HL-60 (cell line): ENCODE data around the gene CCDC38.
"Not testable (repeated sequence)": the region's sequence is repeated elsewhere in the genome, so short reads cannot be mapped to it uniquely, and the experiment has no call there.

Experiments used
- CTCF ChIP-seq: IDR thresholded peaks from one replicate; pipeline ENCODE4 v1.5.1; 2011; ENCODE audit warnings: low read length, control low read depth, inconsistent platforms; ENCODE audit not compliant: insufficient read depth
- GABPA ChIP-seq: IDR thresholded peaks from 2 replicates; pipeline ENCODE4 v1.6.1; 2012; ENCODE audit warnings: low read depth
- POLR2AphosphoS5 ChIP-seq: IDR thresholded peaks from 2 replicates; pipeline ENCODE4 v1.6.1; 2012; ENCODE audit warnings: low read depth
- REST ChIP-seq: IDR thresholded peaks from 2 replicates; pipeline ENCODE4 v1.6.1; 2012; ENCODE audit warnings: low read depth; ENCODE audit not compliant: insufficient replicate concordance

GRCh38 chr12:95842426-95842825, 100.0 kb downstream of the CCDC38 start:
- TF ChIP-seq CTCF, POLR2AphosphoS5, REST, GABPA: not testable (repeated sequence)
